ENCODE measurements around the gene SHQ1. TPM values are rescaled to one million over a fixed set of nuclear protein-coding genes. Genes with fewer than 3 reads are reported as not detected.

SHQ1 gene
- total and polyA plus RNA-seq, 9 of the 15 experiments (the other 6 are each of a cell fraction or from before 2014, with no cell fraction given), result 9.2 to 25.0 (median 14.1) TPM

GRCh38 chr3:72836416-72836815 is 11.8 kb downstream of the SHQ1 start (continued):
- no peak for TF ChIP-seq IRF1 (CRISPR knock-in tag; IDR thresholded peaks at IDR 0.05; ENCODE audit: borderline replicate concordance)
- TF ChIP-seq FOS (IDR thresholded peaks at IDR 0.05; ENCODE audit: extremely low read depth, insufficient read length), result no peak
- no peak for TF ChIP-seq ZNF121 (CRISPR knock-in tag; conservative IDR thresholded peaks at IDR 0.05)
- TF ChIP-seq ETV6 (IDR thresholded peaks at IDR 0.05; ENCODE audit: borderline replicate concordance in 1 of 2, low read depth in 2 of 2, low read length in 1 of 2), result no peak
- no peak for TF ChIP-seq ETV6 (CRISPR knock-in tag; IDR thresholded peaks at IDR 0.05; ENCODE audit: borderline replicate concordance)
- no peak for TF ChIP-seq NCOA2 (IDR thresholded peaks at IDR 0.05; ENCODE audit: partially characterized antibody in 2 of 2)

- peaks cover 3% of the 10 kb centered on the region for H3K9me1 ChIP-seq (ENCODE audit: control insufficient read depth, insufficient read depth, low read length)
- H2AFZ ChIP-seq (ENCODE audit: low read depth, low read length), result no peak overlapping the region
- H3K4me1 ChIP-seq (replicated peaks in 1 of 2; ENCODE audit: control insufficient read depth in 2 of 2, insufficient read depth in 2 of 2, low read length in 2 of 2), result no peaks in the 10 kb centered on the region
- H3K27ac ChIP-seq (ENCODE audit: extremely low read depth, low read depth, low read length), result no peak overlapping the region
- H3K9ac ChIP-seq (ENCODE audit: insufficient read depth in 1 of 2, low read depth in 2 of 2, low read length in 2 of 2), result no peak overlapping the region
- no peaks in the 10 kb centered on the region for H3K27me3 ChIP-seq (ENCODE audit: control insufficient read depth in 2 of 2, insufficient read depth in 2 of 2, low read length in 2 of 2)
- no peaks in the 10 kb centered on the region for H3K79me2 ChIP-seq (ENCODE audit: control insufficient read depth, insufficient read depth, low read length)
- POLR2A ChIA-PET, result no interaction called here
- no peak for DNase-seq (ENCODE audit: extremely low read depth in 1 of 4, low spot score in 3 of 4)
- peaks cover 30% of the 10 kb centered on the region; the same call in 1 of the 3 replicates for H3K36me3 ChIP-seq (ENCODE audit: control insufficient read depth, insufficient read depth, low read length)
- no peak overlapping the region for H3K4me2 ChIP-seq (ENCODE audit: insufficient read depth, low read length)
- H3K4me3 ChIP-seq, result no peak overlapping the region
- H4K20me1 ChIP-seq (replicated peaks; ENCODE audit: control insufficient read depth, insufficient read depth, low read length), result no peaks in the 10 kb centered on the region
- BruUV-seq (replicated peaks), result no TSS peak
- CTCF ChIA-PET (ENCODE audit: low intra/inter-chr PET ratio), result no interaction called here
- no peak for FAIRE-seq
- no peaks in the 10 kb centered on the region for H3K9me3 ChIP-seq (replicated peaks; ENCODE audit: control insufficient read depth, insufficient read depth, low read depth, low read length)
- no peak for ATAC-seq
- in situ Hi-C loops (cut with MboI), result no loop called here
- intact Hi-C loops (cut with micrococcal nuclease), result no loop called here
- TF ChIP-seq MAFK (IDR thresholded peaks at IDR 0.05; ENCODE audit: low read length) (peak; percentile 81), FOXK1 (CRISPR knock-in tag; IDR thresholded peaks at IDR 0.05; ENCODE audit: borderline replicate concordance) (no peak), GTF3C2 (IDR thresholded peaks at IDR 0.05; ENCODE audit: borderline replicate concordance, extremely low read depth, insufficient read length) (no peak), ZNF324 (CRISPR knock-in tag; IDR thresholded peaks at IDR 0.05) (no peak)
- TF ChIP-seq, protein P1, sequence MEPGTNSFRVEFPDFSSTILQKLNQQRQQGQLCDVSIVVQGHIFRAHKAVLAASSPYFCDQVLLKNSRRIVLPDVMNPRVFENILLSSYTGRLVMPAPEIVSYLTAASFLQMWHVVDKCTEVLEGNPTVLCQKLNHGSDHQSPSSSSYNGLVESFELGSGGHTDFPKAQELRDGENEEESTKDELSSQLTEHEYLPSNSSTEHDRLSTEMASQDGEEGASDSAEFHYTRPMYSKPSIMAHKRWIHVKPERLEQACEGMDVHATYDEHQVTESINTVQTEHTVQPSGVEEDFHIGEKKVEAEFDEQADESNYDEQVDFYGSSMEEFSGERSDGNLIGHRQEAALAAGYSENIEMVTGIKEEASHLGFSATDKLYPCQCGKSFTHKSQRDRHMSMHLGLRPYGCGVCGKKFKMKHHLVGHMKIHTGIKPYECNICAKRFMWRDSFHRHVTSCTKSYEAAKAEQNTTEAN (CRISPR knock-in tag; IDR thresholded peaks at IDR 0.05), result no peak
Measured at GRCh38 chr3:72830452-72831223, 17.6 kb downstream of the SHQ1 start.
